Measurements from ENCODE around the gene SVIL.

DNA sequence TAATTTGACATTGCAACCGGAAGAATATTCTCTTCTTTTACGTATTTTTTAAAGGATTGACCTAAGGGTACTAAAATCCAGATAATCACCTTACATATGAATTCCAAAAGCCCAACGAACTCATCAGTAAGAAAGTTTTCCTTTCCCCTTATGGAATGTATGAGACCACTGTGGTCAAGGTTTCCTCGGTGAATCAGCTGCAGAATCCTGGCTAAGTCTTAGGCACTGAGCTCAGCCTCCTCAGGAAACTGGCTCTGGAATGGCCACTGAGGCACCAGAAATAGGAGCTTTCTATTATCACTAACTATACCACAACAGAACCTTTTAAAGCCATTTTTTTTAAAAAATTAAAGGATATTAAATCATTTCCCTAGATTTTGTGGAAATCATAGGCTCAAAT, 21.0 kb downstream of the SVIL start:
- TF ChIP-seq POLR2A (IDR thresholded peaks at IDR 0.05) = no peak
- TF ChIP-seq, protein P1, sequence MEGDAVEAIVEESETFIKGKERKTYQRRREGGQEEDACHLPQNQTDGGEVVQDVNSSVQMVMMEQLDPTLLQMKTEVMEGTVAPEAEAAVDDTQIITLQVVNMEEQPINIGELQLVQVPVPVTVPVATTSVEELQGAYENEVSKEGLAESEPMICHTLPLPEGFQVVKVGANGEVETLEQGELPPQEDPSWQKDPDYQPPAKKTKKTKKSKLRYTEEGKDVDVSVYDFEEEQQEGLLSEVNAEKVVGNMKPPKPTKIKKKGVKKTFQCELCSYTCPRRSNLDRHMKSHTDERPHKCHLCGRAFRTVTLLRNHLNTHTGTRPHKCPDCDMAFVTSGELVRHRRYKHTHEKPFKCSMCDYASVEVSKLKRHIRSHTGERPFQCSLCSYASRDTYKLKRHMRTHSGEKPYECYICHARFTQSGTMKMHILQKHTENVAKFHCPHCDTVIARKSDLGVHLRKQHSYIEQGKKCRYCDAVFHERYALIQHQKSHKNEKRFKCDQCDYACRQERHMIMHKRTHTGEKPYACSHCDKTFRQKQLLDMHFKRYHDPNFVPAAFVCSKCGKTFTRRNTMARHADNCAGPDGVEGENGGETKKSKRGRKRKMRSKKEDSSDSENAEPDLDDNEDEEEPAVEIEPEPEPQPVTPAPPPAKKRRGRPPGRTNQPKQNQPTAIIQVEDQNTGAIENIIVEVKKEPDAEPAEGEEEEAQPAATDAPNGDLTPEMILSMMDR (IDR thresholded peaks at IDR 0.05) = no peak
- TF ChIP-seq POLR2AphosphoS5 (IDR thresholded peaks at IDR 0.05) = no peak
